ENCODE measurements around the gene FAM216A.
"Not testable (repeated sequence)": the region's sequence is repeated elsewhere in the genome, so short reads cannot be mapped to it uniquely, and the experiment has no call there.

FAM216A gene

DNA sequence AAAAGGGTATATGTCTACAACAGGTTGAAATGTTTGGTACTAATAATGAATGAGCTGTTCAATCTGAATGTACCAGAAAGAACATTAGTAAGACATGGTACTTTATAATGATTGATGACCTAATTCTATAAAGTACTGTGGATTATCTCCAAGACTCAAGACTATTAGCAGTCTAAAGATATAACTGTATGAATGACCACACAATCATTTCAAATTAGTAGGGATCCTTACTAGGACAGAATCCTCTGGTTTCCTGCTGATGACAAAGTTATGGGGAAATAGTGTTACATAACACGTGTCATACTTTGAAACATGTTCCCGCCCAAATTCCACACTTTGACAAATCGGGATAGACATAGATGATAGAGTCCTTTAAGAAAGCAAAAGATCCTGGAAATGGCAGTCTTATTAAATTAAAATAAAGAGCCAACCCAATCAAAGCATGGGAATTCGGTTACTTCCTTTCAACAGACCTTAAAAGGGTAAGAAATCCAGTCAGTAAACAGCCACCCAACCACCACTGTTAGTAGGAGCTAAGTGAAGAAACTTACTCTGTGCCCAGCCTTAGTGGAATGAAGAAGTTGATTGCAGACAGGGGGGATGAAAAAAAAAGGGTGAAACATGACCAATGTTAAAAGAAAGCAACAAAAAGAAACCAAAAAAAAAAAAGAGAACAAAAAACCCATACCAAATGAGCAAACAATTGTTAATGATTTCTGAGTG lies 30.5 kb downstream of the FAM216A start:
- in situ Hi-C loops (cut with HindIII; ENCODE audit: low sequenced_read_pairs): no loop called here

DNA sequence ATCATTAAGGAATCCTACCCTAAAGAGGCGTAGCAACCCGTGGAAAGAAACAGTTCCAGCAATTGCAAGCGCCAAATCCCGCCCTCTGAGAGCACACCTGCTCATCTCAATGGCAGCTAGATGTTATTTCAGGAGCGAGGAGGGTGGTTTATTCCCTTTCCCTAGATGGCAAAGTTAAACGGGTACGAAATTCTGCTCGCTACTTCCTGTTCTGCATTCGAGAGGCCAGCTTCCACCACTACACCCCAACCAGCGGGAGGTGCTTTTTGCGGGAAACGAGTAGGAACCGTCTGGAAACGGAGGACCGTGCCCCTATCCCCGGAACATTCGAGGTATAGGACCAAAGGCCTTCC lies 32.7 kb downstream of the FAM216A start:
- in situ Hi-C loops (cut with HindIII; ENCODE audit: low sequenced_read_pairs): loop anchor here (5.0 kb wide), 1 partner anchor 34 kb away; the partner anchor contains the start of genes FAM216A and GPN3

DNA sequence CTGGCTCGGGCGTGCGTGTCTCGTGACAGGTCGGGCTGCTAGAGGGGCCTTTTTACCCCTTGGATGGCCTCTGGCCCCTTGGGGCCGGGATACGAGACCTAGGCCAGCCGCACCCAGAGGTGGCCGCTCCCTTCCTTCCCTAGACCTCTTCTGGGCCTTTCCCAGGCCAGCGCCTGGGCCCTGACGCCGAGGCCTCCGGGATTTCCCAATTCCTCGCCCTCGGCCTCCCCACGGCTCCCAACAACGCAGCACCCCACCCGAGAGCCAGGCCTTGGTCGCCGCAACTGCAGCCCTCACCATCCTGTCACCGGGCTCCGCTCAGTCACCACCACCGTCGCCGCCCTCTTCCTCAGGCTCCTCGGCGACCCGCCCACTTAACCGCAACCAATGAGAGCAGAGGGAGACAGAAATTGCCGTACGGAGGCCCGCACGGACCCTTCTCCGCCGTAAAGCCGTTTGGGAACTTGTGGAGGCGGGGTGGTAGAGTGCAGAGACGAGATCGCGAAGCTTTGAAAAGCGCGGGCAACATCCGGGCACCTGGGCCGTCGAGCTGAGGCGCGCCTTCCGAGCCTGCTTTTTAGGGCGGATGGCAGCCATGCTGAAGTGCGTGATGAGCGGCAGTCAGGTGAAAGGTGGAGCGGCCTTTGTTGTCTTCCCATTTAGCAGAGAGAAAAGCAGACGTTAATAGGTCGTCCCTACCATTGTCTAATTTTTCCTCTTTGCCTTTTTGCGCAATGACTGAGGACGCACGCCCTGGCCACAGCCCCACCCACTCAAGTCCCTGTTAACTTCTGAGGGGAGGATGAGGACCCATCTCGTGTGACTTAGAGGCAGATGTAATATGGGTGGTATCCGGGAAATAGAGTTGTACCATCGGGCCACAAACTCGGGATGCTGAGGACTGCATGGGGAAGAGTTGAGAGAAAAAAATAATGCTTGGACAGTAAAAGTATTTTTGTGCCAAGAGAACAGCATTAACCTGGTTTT lies 33.4 kb downstream of the FAM216A start, which contains the start of the genes RAD9B and VPS29:
TSS of gene RAD9B (plus strand) at position 580 of the 987 bp plus-strand sequence. CDS start at position 587, 7 bp downstream.
TSS of gene VPS29 (minus strand) at position 360 of the 987 bp plus-strand sequence. CDS start at position 300, 60 bp downstream.
- in situ Hi-C loops (cut with HindIII; ENCODE audit: low sequenced_read_pairs): loop anchor here (5.0 kb wide), 1 partner anchor 35 kb away; the partner anchor contains the start of genes FAM216A and GPN3

DNA sequence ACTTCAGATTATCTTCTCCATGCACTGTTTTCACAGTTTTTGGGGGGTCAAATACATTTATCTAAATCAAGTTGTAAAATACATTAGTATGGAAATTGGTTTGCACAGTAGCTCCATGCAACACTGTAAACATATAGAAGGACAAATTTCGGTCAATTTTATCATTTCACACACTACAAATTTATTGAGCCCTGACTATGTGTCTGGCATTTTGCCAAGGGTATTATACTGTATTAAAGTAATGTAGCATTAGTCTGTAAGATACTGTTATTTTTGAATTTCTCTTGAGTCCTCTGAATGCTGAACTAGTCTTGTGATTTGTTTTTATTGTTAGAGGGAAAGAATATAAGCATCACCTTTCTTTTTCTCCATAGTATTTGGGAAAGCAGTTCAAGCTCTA lies 34.8 kb downstream of the FAM216A start:
- in situ Hi-C loops (cut with HindIII; ENCODE audit: low sequenced_read_pairs): loop anchor here (5.0 kb wide), 1 partner anchor 36 kb away; the partner anchor contains the start of genes FAM216A and GPN3

DNA sequence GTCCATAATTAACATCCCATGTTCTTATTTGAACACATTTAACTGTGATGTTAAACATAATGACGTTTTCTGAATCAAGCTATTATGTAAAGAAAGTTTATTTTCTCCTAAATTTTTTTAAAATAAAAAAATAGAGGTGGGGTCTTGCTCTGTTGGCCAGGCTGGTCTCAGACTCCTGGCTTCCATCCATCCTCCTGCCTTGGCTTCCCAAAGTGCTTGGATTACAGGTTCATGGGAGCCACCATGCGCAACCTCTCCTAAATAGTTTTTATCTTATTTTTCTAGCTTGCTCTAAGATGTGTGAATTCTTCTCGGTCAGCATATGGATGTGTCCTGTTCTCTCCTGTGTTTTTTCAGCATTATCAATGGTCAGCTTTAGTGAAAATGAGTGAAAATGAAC lies 36.7 kb downstream of the FAM216A start:
- in situ Hi-C loops (cut with HindIII; ENCODE audit: low sequenced_read_pairs): no loop called here

DNA sequence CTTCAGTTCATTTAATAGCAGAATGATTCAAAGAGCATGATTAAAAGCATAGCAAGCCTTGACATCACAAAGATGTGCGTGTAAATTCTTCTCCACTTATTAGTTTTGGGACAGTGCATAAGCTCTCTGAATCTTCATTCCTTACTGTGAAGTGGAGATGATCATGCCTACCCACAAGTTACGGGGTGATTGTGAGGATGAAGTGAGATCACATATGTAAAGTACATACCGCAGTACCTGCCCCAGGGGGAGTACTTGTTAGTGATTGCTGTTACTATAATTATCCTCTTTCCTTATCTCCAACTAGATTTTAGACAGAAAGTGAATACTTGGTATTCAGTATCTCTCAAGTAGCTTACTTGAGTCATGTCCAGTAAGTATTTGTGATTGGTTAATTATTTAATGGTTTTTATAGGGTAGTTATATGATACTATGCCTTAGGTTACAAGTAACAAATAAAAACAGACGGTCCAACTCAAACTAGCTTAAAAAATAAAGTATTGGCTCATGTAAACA lies 39.5 kb downstream of the FAM216A start:
- in situ Hi-C loops (cut with HindIII; ENCODE audit: low sequenced_read_pairs): no loop called here

DNA sequence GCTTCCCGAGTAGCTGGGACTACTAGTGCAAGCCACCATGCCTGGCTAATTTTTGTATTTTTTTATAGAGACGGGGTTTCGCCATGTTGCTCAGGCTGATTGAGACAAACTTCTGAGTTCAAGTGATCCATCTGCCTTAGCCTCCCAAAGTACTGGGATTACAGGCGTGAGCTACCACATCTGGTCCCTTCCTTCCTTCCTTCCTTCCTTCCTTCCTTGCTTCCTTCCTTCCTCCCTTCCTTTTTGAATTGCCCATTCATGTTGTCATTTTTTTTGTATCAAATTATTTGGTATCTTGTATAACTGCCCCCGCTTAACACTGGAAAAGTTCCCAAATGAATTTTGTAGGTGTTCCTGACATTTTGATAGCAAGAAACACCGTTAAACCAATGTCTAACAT lies 45.2 kb downstream of the FAM216A start:
- in situ Hi-C loops (cut with HindIII; ENCODE audit: low sequenced_read_pairs): no loop called here

DNA sequence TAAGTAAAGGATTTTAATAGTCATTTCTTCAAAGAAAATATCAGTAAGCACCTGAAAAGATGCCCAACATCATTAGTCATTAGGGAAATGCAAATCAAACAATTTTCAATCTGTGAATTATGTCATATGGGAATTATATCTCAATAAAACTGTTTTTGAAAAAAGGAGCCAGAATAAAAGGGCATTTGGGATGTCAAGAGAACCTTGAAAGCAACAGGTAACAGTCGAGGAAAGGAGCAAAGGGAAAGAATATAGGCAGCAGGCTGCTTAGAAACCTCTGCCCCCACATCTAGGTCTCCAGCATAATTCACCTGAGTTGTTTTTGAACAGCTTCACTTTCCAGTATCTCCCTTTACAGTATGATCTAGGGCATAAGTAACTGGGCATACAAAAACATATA lies 45.7 kb downstream of the FAM216A start:
- in situ Hi-C loops (cut with HindIII; ENCODE audit: low sequenced_read_pairs): no loop called here

DNA sequence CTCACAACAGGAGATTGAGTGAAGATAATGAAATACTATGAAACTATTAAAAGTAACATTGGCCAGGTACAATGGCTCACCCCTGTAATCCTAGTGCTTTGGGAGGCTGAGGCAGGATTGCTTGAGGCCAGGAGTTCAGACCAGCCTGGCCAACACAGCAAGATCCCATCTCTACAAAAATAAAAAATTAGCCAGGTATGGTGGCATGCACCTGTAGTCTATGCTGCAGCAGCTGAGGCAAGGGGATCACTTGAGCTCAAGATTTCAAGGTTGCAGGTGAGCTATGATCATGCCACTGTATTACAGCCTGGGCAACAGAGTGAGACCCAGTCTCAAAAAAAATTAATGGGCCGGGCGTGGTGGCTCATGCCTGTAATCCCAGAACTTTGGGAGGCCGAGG lies 48.4 kb downstream of the FAM216A start:
- in situ Hi-C loops (cut with HindIII; ENCODE audit: low sequenced_read_pairs): no loop called here

DNA sequence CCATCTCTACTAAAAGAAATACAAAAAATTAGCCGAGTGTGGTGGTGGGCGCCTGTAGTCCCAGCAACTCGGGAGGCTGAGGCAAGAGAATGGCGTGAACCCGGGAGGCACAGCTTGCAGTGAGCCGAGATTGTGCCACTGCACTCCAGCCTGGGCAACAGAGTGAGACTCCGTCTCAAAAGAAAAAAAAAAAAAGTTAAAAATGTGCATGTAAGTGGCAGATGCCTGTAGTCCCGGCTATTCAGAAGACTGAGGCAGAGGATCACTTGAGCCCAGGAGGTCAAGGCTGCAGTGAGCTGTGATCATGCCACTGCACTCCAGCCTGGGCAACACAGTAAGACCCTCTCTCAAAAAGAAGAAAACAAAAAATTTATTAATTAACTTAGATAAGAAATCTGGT lies 49.4 kb downstream of the FAM216A start:
- in situ Hi-C loops (cut with HindIII; ENCODE audit: low sequenced_read_pairs): not testable (repeated sequence)

DNA sequence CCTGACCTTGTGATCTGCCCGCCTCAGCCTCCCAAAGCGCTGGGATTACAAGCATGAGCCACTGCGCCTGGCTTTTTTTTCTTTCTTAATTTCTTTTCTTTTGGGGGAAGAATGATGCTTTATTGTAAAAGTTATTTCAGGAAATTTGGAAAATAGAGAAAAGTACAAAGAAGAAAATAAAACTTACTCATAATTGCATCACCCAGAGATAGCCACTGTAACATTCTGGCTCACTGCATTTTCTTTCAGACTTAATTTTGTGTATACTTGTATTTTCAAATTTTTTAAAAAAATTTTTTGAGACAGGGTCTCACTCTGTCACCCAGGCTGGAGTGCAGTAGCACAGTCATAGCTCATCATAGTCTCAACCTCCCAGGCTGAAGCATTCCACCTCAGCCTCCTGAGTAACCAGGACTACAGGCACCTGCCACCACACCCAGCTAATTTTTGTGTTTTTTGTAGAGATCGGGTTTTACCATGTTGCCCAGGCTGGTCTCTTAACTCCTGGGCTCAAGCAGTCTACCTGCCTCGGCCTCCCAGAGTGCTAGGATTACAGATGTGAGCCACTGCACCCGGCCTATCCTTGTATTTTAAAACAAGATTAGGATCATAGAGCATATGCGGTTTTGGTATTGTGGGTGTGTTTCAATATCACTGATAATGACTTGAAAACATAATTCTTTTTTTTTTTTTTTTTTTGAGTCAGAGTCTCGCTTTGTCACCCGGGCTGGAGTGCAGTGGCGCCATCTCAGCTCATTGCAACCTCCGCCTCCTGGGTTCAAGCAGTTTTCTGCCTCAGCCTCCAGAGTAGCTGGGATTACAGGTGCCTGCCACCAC lies 52.4 kb downstream of the FAM216A start:
- in situ Hi-C loops (cut with HindIII; ENCODE audit: low sequenced_read_pairs): not testable (repeated sequence)

DNA sequence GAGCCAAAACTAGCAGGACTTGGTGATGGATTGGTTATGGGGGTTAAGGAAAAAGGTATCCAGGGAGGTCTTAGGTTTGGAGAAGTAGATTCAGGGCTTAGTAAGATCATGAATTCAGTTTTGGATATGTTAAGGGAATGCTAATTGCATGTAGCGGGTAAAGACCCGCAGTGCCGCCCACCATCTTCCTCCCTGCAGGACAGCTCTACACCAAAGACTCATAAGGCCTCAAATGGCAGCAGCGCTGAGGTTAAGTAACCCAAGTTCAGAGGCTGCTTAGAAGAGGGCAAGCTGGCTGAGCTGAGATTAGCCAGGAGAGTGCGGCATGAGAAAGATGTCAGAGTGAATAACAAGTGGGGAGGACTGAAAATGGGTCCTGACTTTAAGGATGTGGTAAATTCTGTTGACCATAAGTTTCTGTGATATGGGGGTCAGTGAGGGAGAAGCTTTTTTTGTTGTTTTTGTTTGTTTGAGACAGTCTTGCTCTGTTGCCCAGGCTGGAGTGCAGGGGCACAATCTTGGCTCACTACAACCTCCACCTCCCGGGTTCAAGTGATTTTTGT lies 59.7 kb downstream of the FAM216A start:
- in situ Hi-C loops (cut with HindIII; ENCODE audit: low sequenced_read_pairs): loop anchor here (5.0 kb wide), 1 partner anchor 44 kb away; no protein-coding TSS in a partner anchor

DNA sequence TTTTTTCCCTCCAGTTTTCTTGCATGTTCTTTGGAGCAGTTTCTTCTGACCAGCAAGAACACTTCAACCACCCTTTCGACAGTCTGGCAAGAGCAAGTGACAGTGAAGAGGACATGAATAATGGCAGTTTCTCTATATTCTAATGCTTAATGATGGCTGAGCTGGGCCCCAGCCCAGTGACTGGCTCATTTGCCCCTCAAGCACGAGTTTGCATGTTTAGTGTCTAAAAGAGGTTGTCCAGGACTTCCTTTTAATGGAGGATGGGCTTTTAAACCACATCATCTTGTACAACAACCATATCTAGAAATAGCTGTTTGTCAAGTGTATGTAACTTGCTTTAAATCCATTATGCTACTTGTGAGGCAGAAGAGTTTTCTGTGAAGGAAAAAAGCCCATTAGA lies 61.9 kb downstream of the FAM216A start:
- in situ Hi-C loops (cut with HindIII; ENCODE audit: low sequenced_read_pairs): no loop called here

DNA sequence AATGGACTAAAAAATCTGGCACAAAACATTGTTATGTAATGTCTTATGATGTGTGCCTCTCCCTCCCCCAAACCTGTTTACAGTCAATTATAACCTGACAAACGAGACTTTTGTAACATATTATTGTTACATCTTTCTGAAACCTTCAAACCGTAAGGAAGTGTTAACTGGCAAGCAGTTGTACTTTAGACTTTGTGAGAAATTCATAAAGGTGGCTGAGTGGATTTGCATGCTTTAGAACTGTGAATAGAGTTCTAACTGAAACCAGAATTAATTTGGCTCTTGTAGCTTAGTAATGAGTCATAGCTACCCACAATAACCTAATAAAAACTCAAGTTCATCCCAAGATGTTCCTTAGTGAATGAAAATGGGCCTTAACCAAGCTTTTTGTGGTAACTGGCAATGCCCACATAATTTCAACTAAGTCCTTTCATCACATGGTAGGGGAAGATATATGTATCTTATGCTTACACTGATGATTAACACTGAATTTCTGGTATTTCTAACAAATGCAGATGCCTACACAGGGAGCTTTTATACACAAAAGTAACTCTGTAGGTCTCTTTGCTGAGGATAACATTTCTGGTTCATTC lies 63.2 kb downstream of the FAM216A start:
- in situ Hi-C loops (cut with HindIII; ENCODE audit: low sequenced_read_pairs): no loop called here

DNA sequence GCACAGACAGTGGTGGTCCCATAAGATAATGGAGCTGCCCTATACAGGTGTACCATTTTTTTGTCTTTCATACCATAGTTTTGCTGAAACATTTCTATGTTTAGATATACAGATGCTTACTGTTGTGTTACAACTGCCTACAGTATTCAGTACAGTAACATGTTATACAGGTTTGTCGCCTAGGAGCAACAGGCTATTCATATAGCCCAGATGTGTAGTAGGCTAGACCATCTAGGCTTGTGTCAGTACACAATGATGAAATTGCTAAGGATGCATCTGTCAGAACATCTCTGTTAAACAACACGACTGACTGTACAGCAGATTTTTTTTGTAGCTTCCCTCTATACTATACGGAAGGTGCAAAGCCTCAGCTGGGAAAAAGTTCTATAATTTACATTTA lies 64.0 kb downstream of the FAM216A start:
- in situ Hi-C loops (cut with HindIII; ENCODE audit: low sequenced_read_pairs): no loop called here

DNA sequence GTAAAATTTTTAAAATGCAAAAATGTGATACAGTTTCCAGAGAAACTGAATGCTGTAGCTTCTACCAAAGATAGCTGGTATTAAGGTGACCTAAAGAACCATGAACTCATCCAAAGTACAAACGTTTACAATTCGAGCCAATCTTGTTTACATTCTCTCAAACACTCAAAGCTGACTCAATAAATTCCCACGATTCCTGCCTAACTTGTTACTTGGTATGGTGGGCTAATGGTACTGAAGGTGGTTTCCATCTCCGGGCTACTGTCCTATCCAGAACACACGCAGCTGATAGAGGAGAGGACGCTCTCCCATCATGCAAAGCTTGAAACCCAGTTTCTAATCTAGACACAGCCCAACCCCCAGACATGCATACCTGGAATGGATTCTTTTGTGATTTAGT lies 65.0 kb downstream of the FAM216A start:
- in situ Hi-C loops (cut with HindIII; ENCODE audit: low sequenced_read_pairs): no loop called here

DNA sequence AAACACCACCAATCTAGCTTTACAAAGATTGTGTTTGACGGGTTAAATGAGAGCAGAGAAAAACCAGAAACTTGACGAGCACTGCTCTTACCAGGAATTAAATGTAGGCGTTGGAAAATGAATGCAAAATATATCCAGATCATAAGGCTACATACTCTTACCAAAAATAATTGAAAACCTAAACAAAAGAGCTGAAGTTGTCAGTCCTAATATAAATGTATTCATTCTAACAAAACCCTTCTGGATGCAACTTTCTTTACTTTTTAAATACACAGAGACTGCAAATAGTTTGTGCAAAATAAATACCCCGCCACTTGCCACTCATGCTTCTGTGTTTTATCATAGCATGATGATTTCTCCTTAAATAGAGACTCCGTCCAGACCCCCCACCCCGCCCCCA lies 66.2 kb downstream of the FAM216A start:
- in situ Hi-C loops (cut with HindIII; ENCODE audit: low sequenced_read_pairs): no loop called here

DNA sequence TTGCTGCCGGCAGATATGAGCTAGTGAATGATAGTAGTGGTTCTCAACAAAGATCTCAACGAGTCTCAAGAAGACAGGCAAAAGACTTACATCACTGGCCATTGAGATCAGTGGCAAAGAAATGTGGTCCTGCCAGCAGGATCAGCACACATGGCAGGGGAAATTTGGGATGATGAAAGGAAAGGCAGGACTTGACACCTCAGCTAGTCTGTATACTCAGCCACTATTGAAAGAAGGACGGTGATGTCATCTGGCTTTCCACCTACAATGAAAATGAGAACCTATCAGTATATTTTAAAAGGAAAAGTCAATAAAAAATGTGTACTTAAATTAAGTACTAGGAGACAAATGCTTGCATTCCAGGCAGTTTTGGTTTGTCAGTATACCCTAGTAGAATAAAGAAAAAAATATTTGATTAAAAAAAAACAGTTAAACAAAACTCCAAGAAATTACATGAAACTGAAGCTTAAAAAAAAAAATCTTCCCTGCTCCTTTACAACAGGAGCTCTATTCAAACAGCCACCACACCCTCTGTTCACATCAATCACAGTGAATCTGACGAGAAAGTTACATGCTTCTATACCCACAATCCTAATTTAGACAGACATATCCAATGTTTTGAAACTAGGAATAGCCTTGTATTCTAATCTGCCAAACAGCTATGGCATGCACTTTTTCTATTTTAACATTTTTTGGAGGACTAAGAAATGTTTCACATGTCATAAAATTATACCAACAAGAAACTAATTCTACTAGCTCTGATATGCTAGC lies 68.4 kb downstream of the FAM216A start:
- in situ Hi-C loops (cut with HindIII; ENCODE audit: low sequenced_read_pairs): no loop called here

Measured in DLD1 (cell line).